Suprapubic skin (tissue), 4 donors: ENCODE results near the gene LHPP. TPM values are rescaled to one million over a fixed set of nuclear protein-coding genes. Genes with fewer than 3 reads are reported as not detected.
A peak's percentile ranks its signal among the peaks of the same experiment; 100 is the strongest.

Experiments
- DNase-seq, 2 donors: peaks; one replicate each; pipeline ENCODE4 v3.0.0-alpha.2; 2019; ENCODE audit warnings: low spot score in 2 of 2
- H3K27ac ChIP-seq: fragments of 200-600 bp; sonication (generic); one replicate; pipeline ENCODE4 v1.5.1; 2019
- H3K27me3 ChIP-seq: fragments of 200-600 bp; sonication (generic); one replicate; pipeline ENCODE4 v1.5.1; 2019
- H3K36me3 ChIP-seq: fragments of 200-600 bp; sonication (generic); one replicate; pipeline ENCODE4 v1.5.1; 2019
- H3K4me1 ChIP-seq: fragments of 200-600 bp; sonication (generic); one replicate; pipeline ENCODE4 v1.5.1; 2019
- H3K4me3 ChIP-seq: fragments of 200-600 bp; sonication (generic); one replicate; pipeline ENCODE4 v1.5.1; 2019; ENCODE audit warnings: mild to moderate bottlenecking
- H3K9me3 ChIP-seq: fragments of 200-600 bp; sonication (generic); one replicate; pipeline ENCODE4 v1.5.1; 2019
- CTCF ChIP-seq, 2 donors: fragments of 200-600 bp in 1 of 2; fragments of 450-650 bp in 1 of 2; sonication (generic) in 1 of 2; IDR thresholded peaks; one replicate each; pipeline ENCODE4 v1.5.1; 2016 to 2019; ENCODE audit warnings: antibody characterized with exemption in 2 of 2, mild to moderate bottlenecking in 1 of 2, moderate library complexity in 1 of 2
- EP300 ChIP-seq: sonication (generic); formaldehyde crosslinking; IDR thresholded peaks from one replicate; pipeline ENCODE4 v1.6.1; 2017; ENCODE audit warnings: antibody characterized with exemption
- POLR2A ChIP-seq, 2 donors: fragments of 450-650 bp; IDR thresholded peaks; one replicate each; pipeline ENCODE4 v1.6.1; 2017; ENCODE audit warnings: antibody characterized with exemption in 2 of 2, mild to moderate bottlenecking in 2 of 2, moderate library complexity in 2 of 2
- POLR2AphosphoS5 ChIP-seq, 3 donors: sonication (generic); formaldehyde crosslinking; IDR thresholded peaks; one replicate each; pipeline ENCODE4 v1.6.1; 2017; ENCODE audit warnings: antibody characterized with exemption in 3 of 3
- WGBS: methylation state at CpG from one replicate; pipeline ENCODE4 v1.1.5; 2018; 5-methylcytosine and 5-hydroxymethylcytosine counted together
- total RNA-seq, 4 donors: library from RNA; depleted of rRNA; stranded (reverse); fragments of >200 nt; gene quantifications; one replicate each; pipeline ENCODE4 v1.1.0, GENCODE V29; 2016

Gene LHPP
- total RNA-seq, 4 donors from 2014 or later = 14.4 to 22.6 (median 15.3) TPM

GRCh38 chr10:124493214-124493882 is 31.7 kb downstream of the LHPP start:
- peaks cover 7% of the 10 kb centered on the region for H3K4me1 ChIP-seq
- no peak overlapping the region for H3K4me3 ChIP-seq
- 76% methylated on average over 18 of the region's 23 CpGs for WGBS
- peaks cover 7% of the 10 kb centered on the region for H3K36me3 ChIP-seq
- H3K27ac ChIP-seq = no peak overlapping the region
- DNase-seq = no peak
- no peaks in the 10 kb centered on the region for H3K9me3 ChIP-seq
- TF ChIP-seq POLR2AphosphoS5 (IDR thresholded peaks at IDR 0.05) (no peak), POLR2A (IDR thresholded peaks at IDR 0.05) (no peak), CTCF (IDR thresholded peaks at IDR 0.05) (no peak), EP300 (no peak)
- no peaks in the 10 kb centered on the region for H3K27me3 ChIP-seq

GRCh38 chr10:124494046-124494807 is 32.6 kb downstream of the LHPP start:
- Histone ChIP-seq H3K27me3 (no peaks in the 10 kb centered on the region), H3K4me3 (no peak overlapping the region), H3K9me3 (no peaks in the 10 kb centered on the region), H3K36me3 (peaks cover 7% of the 10 kb centered on the region), H3K4me1 (peaks cover 7% of the 10 kb centered on the region), H3K27ac (no peak overlapping the region)
- TF ChIP-seq CTCF (IDR thresholded peaks at IDR 0.05) (no peak), POLR2A (IDR thresholded peaks at IDR 0.05) (no peak), EP300 (no peak), POLR2AphosphoS5 (IDR thresholded peaks at IDR 0.05) (no peak)
- 76% methylated on average over 16 of the region's 16 CpGs for WGBS
- DNase-seq = peak in 1 of 2 donors; percentile 59

- Histone ChIP-seq H3K4me3 (no peak overlapping the region), H3K27me3 (no peaks in the 10 kb centered on the region), H3K27ac (no peak overlapping the region), H3K36me3 (peaks cover 2% of the 10 kb centered on the region), H3K9me3 (no peaks in the 10 kb centered on the region), H3K4me1 (peaks cover 7% of the 10 kb centered on the region)
- DNase-seq = no peak
- 73% methylated on average over 7 of the region's 7 CpGs for WGBS
- TF ChIP-seq POLR2A (IDR thresholded peaks at IDR 0.05) (no peak), EP300 (no peak), CTCF (IDR thresholded peaks at IDR 0.05) (no peak), POLR2AphosphoS5 (IDR thresholded peaks at IDR 0.05) (no peak)
Observed at GRCh38 chr10:124495162-124495561, 33.5 kb downstream of the LHPP start.

GRCh38 chr10:124495725-124496124 is 34.1 kb downstream of the LHPP start:
- 93% methylated on average over 11 of the region's 11 CpGs for WGBS
- Histone ChIP-seq H3K36me3 (peaks cover 1% of the 10 kb centered on the region), H3K9me3 (no peaks in the 10 kb centered on the region), H3K27me3 (no peaks in the 10 kb centered on the region), H3K4me1 (peaks cover 7% of the 10 kb centered on the region), H3K27ac (no peak overlapping the region), H3K4me3 (no peak overlapping the region)
- no peak for TF ChIP-seq POLR2AphosphoS5 (IDR thresholded peaks at IDR 0.05)
- TF ChIP-seq POLR2A (IDR thresholded peaks at IDR 0.05) = no peak
- TF ChIP-seq CTCF (IDR thresholded peaks at IDR 0.05) = no peak
- TF ChIP-seq EP300 = no peak
- DNase-seq = no peak

- Histone ChIP-seq H3K27ac (no peak overlapping the region), H3K4me1 (peaks cover 7% of the 10 kb centered on the region), H3K36me3 (peaks cover 5% of the 10 kb centered on the region), H3K4me3 (no peak overlapping the region), H3K9me3 (no peaks in the 10 kb centered on the region), H3K27me3 (no peaks in the 10 kb centered on the region)
- WGBS = 87% methylated on average over 3 of the region's 14 CpGs
- no peak for TF ChIP-seq CTCF (IDR thresholded peaks at IDR 0.05)
- TF ChIP-seq POLR2A (IDR thresholded peaks at IDR 0.05) = no peak
- no peak for TF ChIP-seq POLR2AphosphoS5 (IDR thresholded peaks at IDR 0.05)
- TF ChIP-seq EP300 = no peak
- no peak for DNase-seq
Observed at GRCh38 chr10:124496150-124496549, 34.5 kb downstream of the LHPP start.
